Testis (tissue), 2 donors: Measurements from ENCODE around the gene FBXL7.

ENCODE experiments used
- POLR2A ChIP-seq: fragments of 450-650 bp; IDR thresholded peaks from one replicate; pipeline ENCODE4 v1.6.1; 2017; ENCODE audit warnings: antibody characterized with exemption, mild to moderate bottlenecking, moderate library complexity
- TF ChIP-seq, protein P1 (sequence below), 3 experiments: fragments of 450-650 bp in 2 of 3; fragments of 200-600 bp in 1 of 3; sonication (generic) in 1 of 3; IDR thresholded peaks; one replicate each; pipeline ENCODE4 v1.5.1; 2016 to 2019; ENCODE audit warnings: antibody characterized with exemption in 3 of 3, mild to moderate bottlenecking in 2 of 3, moderate library complexity in 1 of 3

GRCh38 chr5:15571081-15571480 lies 71.1 kb downstream of the FBXL7 start:
- TF ChIP-seq, protein P1, sequence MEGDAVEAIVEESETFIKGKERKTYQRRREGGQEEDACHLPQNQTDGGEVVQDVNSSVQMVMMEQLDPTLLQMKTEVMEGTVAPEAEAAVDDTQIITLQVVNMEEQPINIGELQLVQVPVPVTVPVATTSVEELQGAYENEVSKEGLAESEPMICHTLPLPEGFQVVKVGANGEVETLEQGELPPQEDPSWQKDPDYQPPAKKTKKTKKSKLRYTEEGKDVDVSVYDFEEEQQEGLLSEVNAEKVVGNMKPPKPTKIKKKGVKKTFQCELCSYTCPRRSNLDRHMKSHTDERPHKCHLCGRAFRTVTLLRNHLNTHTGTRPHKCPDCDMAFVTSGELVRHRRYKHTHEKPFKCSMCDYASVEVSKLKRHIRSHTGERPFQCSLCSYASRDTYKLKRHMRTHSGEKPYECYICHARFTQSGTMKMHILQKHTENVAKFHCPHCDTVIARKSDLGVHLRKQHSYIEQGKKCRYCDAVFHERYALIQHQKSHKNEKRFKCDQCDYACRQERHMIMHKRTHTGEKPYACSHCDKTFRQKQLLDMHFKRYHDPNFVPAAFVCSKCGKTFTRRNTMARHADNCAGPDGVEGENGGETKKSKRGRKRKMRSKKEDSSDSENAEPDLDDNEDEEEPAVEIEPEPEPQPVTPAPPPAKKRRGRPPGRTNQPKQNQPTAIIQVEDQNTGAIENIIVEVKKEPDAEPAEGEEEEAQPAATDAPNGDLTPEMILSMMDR (IDR thresholded peaks at IDR 0.05): no peak
- TF ChIP-seq POLR2A: no peak
